Activated CD8-positive, alpha-beta memory T cell treated with anti-CD3 and anti-CD28 coated beads, Interleukin-2, amount 10 ng/mL, durations not matched to agents 7 days and 5 days (primary cell): Measurements from ENCODE around the gene ECM1. TPM values are rescaled to one million over a fixed set of nuclear protein-coding genes. Genes with fewer than 3 reads are reported as not detected.
A peak's percentile ranks its signal among the peaks of the same experiment; 100 is the strongest.

ENCODE experiments used
- ATAC-seq: fragments of 150-1000 bp; cut with Tn5 transposase; one replicate; pipeline ENCODE4 v1.10.0; 2021; ENCODE audit warnings: moderate library complexity
- CTCF ChIA-PET: fragments of 350-600 bp; sonication (Branson Sonifier 250); formaldehyde crosslinking; loops from one replicate; lab custom pipeline; 2021; ENCODE audit warnings: antibody characterized with exemption; lab: Charles Lee
- DNase-seq: peaks from one replicate; pipeline ENCODE4 v3.0.0-alpha.2; 2020
- H3K27ac Mint-ChIP-seq: one replicate; pipeline ENCODE4 v1.8.0; 2021; ENCODE audit warnings: mild to moderate bottlenecking, mixed read lengths
- H3K27me3 Mint-ChIP-seq: one replicate; pipeline ENCODE4 v1.8.0; 2021; ENCODE audit warnings: mixed read lengths
- H3K36me3 Mint-ChIP-seq: one replicate; pipeline ENCODE4 v1.8.0; 2021; ENCODE audit warnings: mild to moderate bottlenecking, mixed read lengths
- H3K4me1 Mint-ChIP-seq: one replicate; pipeline ENCODE4 v1.8.0; 2021; ENCODE audit warnings: mixed read lengths
- H3K4me3 Mint-ChIP-seq: one replicate; pipeline ENCODE4 v1.8.0; 2021; ENCODE audit warnings: mild to moderate bottlenecking, moderate library complexity, mixed read lengths
- H3K9me3 Mint-ChIP-seq: one replicate; pipeline ENCODE4 v1.8.0; 2022; ENCODE audit warnings: low read depth, mixed read lengths
- microRNA-seq: library from miRNA; unstranded; fragments of <30 nt; microRNA quantifications from one replicate; pipeline ENCODE4 v1.2.0, GENCODE V29; 2022
- total RNA-seq, 2 experiments: library from RNA; stranded (reverse); gene quantifications; one replicate each; pipeline ENCODE4 v1.2.3, GENCODE V29; 2021

Gene ECM1
- total RNA-seq, 2 experiments from 2014 or later = 1.0 to 1.3 TPM

DNA sequence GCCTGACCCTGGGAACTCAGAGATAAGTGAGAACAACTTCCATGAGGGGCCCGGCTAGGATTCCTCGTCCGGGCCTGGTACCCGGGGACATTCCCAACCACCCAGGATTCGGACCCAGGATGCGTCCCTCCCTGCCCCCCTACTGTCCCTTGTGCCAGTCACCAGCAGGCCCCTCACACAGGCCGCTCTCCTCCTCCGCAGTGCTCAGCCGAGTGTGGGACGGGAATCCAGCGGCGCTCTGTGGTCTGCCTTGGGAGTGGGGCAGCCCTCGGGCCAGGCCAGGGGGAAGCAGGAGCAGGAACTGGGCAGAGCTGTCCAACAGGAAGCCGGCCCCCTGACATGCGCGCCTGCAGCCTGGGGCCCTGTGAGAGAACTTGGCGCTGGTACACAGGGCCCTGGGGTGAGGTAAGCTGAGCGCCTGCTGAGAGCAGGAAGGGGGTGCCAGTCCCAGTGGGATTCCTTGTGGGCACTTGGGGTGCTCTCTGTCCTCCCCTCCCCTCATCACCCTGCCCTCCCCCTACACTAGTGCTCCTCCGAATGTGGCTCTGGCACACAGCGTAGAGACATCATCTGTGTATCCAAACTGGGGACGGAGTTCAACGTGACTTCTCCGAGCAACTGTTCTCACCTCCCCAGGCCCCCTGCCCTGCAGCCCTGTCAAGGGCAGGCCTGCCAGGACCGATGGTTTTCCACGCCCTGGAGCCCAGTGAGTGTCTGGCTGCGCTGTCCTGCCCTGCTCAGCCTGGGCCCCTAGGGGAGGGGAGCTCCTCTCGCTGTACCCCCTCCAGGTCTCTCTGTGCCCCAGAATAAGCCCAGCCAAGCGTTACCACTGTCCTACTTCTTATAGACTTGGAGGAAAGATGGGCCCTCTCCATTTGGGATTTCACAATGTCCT is 51.1 kb downstream of the ECM1 start:
- DNase-seq (peak; percentile 40), ATAC-seq (no peak)
- Mint-ChIP-seq H3K4me1 (peaks cover 32% of the 10 kb centered on the region), H3K4me3 (no peak overlapping the region), H3K9me3 (no peaks in the 10 kb centered on the region), H3K36me3 (peaks cover under 1% of the 10 kb centered on the region), H3K27me3 (no peaks in the 10 kb centered on the region), H3K27ac (no peak overlapping the region)
- CTCF ChIA-PET = interaction anchor here (0.6 to 12.0 kb wide), 25 partner anchors 8 to 437 kb away, joined by 3 to 297 read pairs (median 4); partner anchors contain the start of genes ADAMTSL4, CA14, CERS2 and CTSS

DNA sequence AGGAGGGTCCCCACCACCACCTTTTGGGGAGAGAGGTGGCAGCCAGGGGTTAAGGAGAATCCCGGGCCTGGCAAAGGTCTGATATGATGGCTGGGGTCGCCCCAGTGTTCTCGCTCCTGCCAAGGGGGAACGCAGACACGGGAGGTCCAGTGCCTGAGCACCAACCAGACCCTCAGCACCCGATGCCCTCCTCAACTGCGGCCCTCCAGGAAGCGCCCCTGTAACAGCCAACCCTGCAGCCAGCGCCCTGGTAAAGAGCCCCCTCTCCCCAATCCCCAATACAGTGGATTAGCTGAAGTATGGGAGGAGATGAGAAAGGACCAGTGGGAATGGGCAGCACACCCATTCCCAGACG is 51.7 kb downstream of the ECM1 start:
- Mint-ChIP-seq H3K27me3 (no peaks in the 10 kb centered on the region), H3K4me3 (no peak overlapping the region), H3K27ac (no peak overlapping the region), H3K9me3 (no peaks in the 10 kb centered on the region), H3K36me3 (peaks cover 2% of the 10 kb centered on the region), H3K4me1 (peaks cover 38% of the 10 kb centered on the region)
- CTCF ChIA-PET = interaction anchor here (0.6 to 12.0 kb wide), 27 partner anchors 9 to 436 kb away, joined by 3 to 297 read pairs (median 4); partner anchors contain the start of genes ADAMTSL4, CA14, CERS2 and CTSS
- DNase-seq = peak; percentile 40
- ATAC-seq = no peak

DNA sequence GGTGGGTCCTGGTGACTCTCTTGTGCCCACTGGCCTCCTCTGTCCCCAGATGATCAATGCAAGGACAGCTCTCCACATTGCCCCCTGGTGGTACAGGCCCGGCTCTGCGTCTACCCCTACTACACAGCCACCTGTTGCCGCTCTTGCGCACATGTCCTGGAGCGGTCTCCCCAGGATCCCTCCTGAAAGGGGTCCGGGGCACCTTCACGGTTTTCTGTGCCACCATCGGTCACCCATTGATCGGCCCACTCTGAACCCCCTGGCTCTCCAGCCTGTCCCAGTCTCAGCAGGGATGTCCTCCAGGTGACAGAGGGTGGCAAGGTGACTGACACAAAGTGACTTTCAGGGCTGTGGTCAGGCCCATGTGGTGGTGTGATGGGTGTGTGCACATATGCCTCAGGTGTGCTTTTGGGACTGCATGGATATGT is 52.1 kb downstream of the ECM1 start:
- Mint-ChIP-seq H3K9me3 (no peaks in the 10 kb centered on the region), H3K36me3 (peaks cover 4% of the 10 kb centered on the region), H3K4me3 (peak overlapping the region; percentile 87), H3K4me1 (peaks cover 42% of the 10 kb centered on the region), H3K27ac (peak overlapping the region; percentile 100), H3K27me3 (no peaks in the 10 kb centered on the region)
- CTCF ChIA-PET = interaction anchor here (0.6 to 12.0 kb wide), 44 partner anchors 8 to 721 kb away, joined by 3 to 297 read pairs (median 5); partner anchors contain the start of genes ADAMTSL4, CA14, CERS2 and CTSS
- DNase-seq (peak; percentile 86), ATAC-seq (peak; percentile 13)

DNA sequence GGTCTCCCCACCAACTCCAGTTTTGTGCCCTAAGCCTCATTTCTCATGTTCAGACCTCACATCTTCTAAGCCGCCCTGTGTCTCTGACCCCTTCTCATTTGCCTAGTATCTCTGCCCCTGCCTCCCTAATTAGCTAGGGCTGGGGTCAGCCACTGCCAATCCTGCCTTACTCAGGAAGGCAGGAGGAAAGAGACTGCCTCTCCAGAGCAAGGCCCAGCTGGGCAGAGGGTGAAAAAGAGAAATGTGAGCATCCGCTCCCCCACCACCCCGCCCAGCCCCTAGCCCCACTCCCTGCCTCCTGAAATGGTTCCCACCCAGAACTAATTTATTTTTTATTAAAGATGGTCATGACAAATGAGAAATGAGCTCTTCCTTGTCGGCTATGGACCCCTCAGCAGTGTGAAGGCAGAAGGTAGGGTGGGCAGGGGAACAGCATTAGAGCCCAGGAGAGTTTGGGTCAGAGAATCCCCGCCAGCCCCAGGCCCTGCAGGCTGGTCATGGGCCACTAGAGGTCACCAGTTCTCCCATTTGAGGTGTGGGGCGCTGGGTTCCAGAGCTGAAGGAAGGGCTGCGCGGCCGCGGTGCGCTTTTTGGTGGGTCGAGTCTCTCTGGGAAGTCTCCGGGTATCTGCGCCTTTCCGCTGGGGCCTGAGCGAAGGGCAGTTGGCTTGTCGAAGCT is 52.8 kb downstream of the ECM1 start:
- peak; percentile 48 for ATAC-seq
- Mint-ChIP-seq H3K4me1 (peaks cover 44% of the 10 kb centered on the region), H3K27ac (peak overlapping the region; percentile 100), H3K9me3 (no peaks in the 10 kb centered on the region), H3K36me3 (peaks cover 4% of the 10 kb centered on the region), H3K4me3 (peak overlapping the region; percentile 87), H3K27me3 (no peaks in the 10 kb centered on the region)
- CTCF ChIA-PET = interaction anchor here (0.5 to 12.0 kb wide), 57 partner anchors 9 to 721 kb away, joined by 3 to 297 read pairs (median 4); partner anchors contain the start of genes ADAMTSL4, APH1A, CA14 and CERS2
- peak; percentile 92 for DNase-seq

DNA sequence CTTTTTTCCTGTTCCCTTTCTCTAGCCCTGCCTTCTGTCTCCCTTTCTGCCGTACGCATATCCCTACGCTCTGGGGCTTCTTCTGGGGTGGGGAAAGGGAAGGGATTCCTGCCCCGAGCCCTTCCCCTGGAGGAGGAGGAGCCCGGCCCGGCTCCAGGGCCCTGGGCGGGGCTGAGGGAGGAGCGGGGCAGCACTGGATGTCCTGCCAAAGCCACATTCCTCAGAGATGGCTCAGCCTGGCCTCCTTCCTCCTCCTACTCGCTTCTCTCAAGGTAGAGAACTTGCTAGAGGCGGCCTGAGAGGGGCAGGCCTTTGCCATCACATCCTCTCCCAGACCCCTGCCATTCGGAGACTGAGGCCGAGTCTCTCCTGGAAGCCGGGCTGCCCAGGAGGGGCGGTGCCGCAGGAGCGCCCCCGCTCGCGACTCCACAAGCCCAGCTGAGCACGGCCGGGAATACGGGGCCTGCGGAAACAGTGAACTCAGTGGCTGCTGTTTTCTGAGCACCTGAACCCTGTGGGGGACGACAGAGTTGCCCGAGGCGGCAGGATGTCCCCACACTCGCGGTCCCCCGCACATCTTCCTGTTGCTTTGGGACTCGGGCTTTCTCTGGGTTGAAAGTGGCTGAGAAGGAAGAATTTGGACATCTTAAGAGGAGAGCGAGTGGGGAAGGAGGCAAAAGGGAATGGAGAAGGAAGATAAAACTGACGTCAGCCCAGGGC is 53.5 kb downstream of the ECM1 start:
- H3K4me3 Mint-ChIP-seq = peak overlapping the region; percentile 87
- peaks cover 50% of the 10 kb centered on the region for H3K4me1 Mint-ChIP-seq
- CTCF ChIA-PET = interaction anchor here (0.5 to 12.0 kb wide), 45 partner anchors 10 to 444 kb away, joined by 3 to 297 read pairs (median 5); partner anchors contain the start of genes ADAMTSL4, APH1A, CA14 and ENSA
- H3K27ac Mint-ChIP-seq = peak overlapping the region; percentile 100
- H3K27me3 Mint-ChIP-seq = no peaks in the 10 kb centered on the region
- ATAC-seq (peak; percentile 30), DNase-seq (peak; percentile 83)
- H3K9me3 Mint-ChIP-seq = no peaks in the 10 kb centered on the region
- peaks cover 4% of the 10 kb centered on the region for H3K36me3 Mint-ChIP-seq

DNA sequence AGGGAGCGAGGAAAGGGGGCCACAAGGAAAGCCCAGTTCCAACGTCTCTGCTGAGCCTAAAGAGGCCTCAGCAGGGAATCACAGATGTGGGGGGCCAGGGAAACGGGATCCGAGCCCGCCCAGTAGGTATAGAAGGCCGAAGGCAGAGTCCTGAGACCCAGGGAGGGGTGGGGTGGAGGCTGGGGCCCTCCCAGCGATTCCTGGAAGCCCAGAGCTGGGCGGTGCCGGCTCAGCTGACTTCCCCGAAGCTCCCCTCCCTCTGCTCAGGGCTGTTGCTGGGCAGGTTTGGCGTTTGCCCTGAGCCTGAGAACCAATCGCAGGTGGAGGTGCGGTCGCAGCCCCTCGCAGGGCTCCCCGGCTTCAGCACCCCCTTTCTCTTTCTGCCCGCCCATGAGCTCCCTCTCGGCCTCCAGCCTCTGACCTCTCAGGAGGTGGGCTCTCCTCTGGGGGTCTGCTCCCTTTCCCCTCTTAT is 54.1 kb downstream of the ECM1 start:
- DNase-seq (peak; percentile 96), ATAC-seq (peak; percentile 65)
- CTCF ChIA-PET = interaction anchor here (1.1 to 12.0 kb wide), 14 partner anchors 12 to 444 kb away, joined by 3 to 297 read pairs (median 5); partner anchors contain the start of genes ENSA and MCL1
- Mint-ChIP-seq H3K27me3 (no peaks in the 10 kb centered on the region), H3K36me3 (peaks cover 4% of the 10 kb centered on the region), H3K4me3 (peak overlapping the region; percentile 87), H3K27ac (peak overlapping the region; percentile 100), H3K4me1 (peaks cover 56% of the 10 kb centered on the region), H3K9me3 (no peaks in the 10 kb centered on the region)

DNA sequence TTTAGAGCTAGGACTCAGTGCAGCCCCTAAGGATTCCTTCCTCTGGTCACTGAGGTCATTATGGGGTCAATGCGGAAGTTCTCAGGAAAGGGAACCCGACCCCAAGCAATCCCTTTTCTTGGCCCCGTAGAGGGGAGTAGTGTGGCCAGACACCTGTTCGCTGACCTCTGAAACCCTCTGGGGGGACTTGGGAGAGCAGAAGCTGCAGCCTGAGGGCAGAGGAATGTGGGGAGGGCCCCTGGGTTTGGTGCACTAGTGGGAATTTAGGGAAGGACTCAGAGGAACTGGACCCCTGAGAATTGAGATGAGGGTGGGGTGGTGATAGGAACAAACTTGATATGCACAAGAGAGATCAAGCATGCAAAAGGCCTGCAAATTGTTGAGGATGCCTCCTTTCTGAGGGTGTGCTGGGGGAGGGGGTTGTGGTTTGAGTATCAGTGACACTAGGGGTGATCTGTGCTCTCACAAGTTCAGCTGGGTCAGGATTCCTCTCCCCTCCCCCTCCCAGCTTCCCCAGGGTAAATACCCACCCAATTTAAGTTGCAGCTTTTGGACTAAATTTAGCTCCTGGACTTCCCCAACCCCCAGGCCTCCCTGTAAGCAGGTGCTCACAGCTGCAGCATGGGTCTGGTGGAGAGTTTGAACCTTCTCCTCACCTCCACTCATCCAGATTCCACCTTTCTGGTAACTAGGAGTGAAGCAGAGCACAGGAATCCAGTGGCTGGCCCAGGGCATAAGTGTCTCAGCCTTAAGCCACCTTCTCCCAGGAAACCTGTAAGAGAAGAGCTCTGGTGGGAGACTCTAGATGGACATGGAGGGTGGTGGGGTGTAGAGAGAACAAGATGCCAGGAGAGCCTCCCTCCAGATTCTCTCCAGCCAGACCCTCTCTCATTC is 54.8 kb downstream of the ECM1 start:
- Mint-ChIP-seq H3K27me3 (no peaks in the 10 kb centered on the region), H3K27ac (peak overlapping the region; percentile 100), H3K36me3 (peaks cover 8% of the 10 kb centered on the region), H3K4me1 (peaks cover 63% of the 10 kb centered on the region), H3K4me3 (peak overlapping the region; percentile 87), H3K9me3 (no peaks in the 10 kb centered on the region)
- DNase-seq (peak; percentile 89), ATAC-seq (peak; percentile 1)
- CTCF ChIA-PET = interaction anchor here (1.1 to 12.0 kb wide), 10 partner anchors 12 to 443 kb away, joined by 3 to 297 read pairs (median 6); partner anchors contain the start of genes ENSA and MCL1

Small RNA genes lying within 50 kb of the gene (microRNA-seq; reads per million reads assigned to microRNA genes)
- gene MIR4257 (not detected), gene MIR6878 (1.3 reads per million)

Other genes with a start within 250 kb of the ECM1 start
- 100 to 1,000 TPM; 122 to 142 TPM for gene APH1A, start 239.1 kb upstream of the ECM1 start, total RNA-seq
- 1 to 10 TPM in 1 of 2 experiments, under 1 TPM in 1; 0.40 to 1.8 TPM for gene C1orf54, start 235.3 kb upstream of the ECM1 start, total RNA-seq
- 1 to 10 TPM in 1 of 2 experiments, under 1 TPM in 1; 0.44 to 1.7 TPM for gene CIART, start 225.6 kb upstream of the ECM1 start, total RNA-seq
- gene MRPS21, start 214.2 kb upstream of the ECM1 start, total RNA-seq = 10 to 100 TPM; 70.9 to 82.8 TPM
- 10 to 100 TPM; 72.5 to 76.2 TPM for gene PRPF3, start 186.6 kb upstream of the ECM1 start, total RNA-seq
- 10 to 100 TPM; 28.1 to 28.5 TPM for gene RPRD2, start 144.0 kb upstream of the ECM1 start, total RNA-seq
- gene TARS2, start 20.7 kb upstream of the ECM1 start, total RNA-seq = 10 to 100 TPM; 51.0 to 51.8 TPM
- gene FALEC, start 7.6 kb downstream of the ECM1 start, total RNA-seq = under 1 TPM in 1 of 2 experiments, not detected in 1; 0.59 TPM
- under 1 TPM; 0.18 to 0.35 TPM for gene ADAMTSL4, start 41.3 kb downstream of the ECM1 start, total RNA-seq
- 100 to 1,000 TPM; 373 to 408 TPM for gene MCL1, start 71.5 kb downstream of the ECM1 start, total RNA-seq
- gene ENSA, start 121.5 kb downstream of the ECM1 start, total RNA-seq = 100 to 1,000 TPM; 202 to 252 TPM
- 10 to 100 TPM; 20.7 to 22.6 TPM for gene GOLPH3L, start 189.0 kb downstream of the ECM1 start, total RNA-seq
- under 1 TPM in 1 of 2 experiments, not detected in 1; 0.26 TPM for gene HORMAD1, start 212.8 kb downstream of the ECM1 start, total RNA-seq